ENCODE measurements around the gene NDST1. TPM values are rescaled to one million over a fixed set of nuclear protein-coding genes. Genes with fewer than 3 reads are reported as not detected.

NDST1 gene
- total and polyA plus RNA-seq, 2 of the 8 experiments (the other 6 are each of a cell fraction or from before 2014, with no cell fraction given) = 27.0 to 72.0 TPM

DNA sequence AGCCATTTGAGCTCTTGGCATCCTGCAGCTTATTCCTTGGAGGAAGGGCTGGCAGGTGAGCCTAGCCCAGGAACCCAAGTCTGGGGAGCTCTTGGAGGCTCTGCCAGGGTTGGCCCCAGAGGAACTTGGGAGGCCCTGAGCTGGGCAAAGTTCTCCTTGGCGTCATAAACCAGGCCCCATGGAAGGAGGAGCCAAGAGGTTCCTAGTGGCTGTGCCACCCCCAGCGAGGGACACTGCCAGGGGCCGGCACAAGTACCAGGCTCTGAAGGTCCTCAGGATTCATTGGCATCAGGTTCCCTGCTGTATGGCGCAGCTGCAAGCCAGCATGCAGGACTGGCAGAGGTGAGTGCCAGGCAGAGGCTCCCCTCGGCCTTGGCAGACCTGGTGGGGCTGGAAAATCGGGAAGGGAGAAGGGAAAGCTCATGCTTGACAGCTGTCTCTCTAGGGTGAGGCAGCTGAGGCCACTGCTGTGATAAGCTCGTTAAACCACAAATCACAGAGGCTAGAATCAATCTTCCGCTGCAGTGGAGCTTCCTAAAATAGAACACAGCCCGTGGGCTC, 77.9 kb downstream of the NDST1 start:
- no peak overlapping the region for H3K18ac ChIP-seq (ENCODE audit: extremely low read depth, low read length)
- no peaks in the 10 kb centered on the region for H4K20me1 ChIP-seq (replicated peaks in 1 of 2; ENCODE audit: control insufficient read depth in 1 of 2, insufficient read depth in 2 of 2, low read length in 2 of 2)
- no peak overlapping the region for H3K4ac ChIP-seq (replicated peaks; ENCODE audit: insufficient read length, low read depth, low read length)
- H3K79me2 ChIP-seq (ENCODE audit: control insufficient read depth in 1 of 2, insufficient read depth in 2 of 2, low read length in 2 of 2) = no peaks in the 10 kb centered on the region
- H4K8ac ChIP-seq (ENCODE audit: extremely low read depth, insufficient read depth, low read length) = no peak overlapping the region
- H2BK20ac ChIP-seq (ENCODE audit: low read length) = no peak overlapping the region
- no peak overlapping the region for H4K5ac ChIP-seq (ENCODE audit: insufficient read length, low read depth, low read length)
- CTCF ChIA-PET (ENCODE audit: partially characterized antibody) = interaction anchor here (0.5 to 5.7 kb wide), 15 partner anchors 11 to 198 kb away, joined by 3 to 47 read pairs (median 3); no protein-coding TSS in a partner anchor
- no peak overlapping the region for H2BK12ac ChIP-seq (ENCODE audit: low read depth, low read length)
- H2BK120ac ChIP-seq (replicated peaks; ENCODE audit: low read depth, low read length) = no peak overlapping the region
- H3K56ac ChIP-seq (replicated peaks; ENCODE audit: insufficient read length, low read depth, low read length) = no peak overlapping the region
- H2BK15ac ChIP-seq (ENCODE audit: low read length) = no peak overlapping the region
- DNase-seq (ENCODE audit: low read depth in 1 of 2, low spot score in 2 of 2) (no peak), FAIRE-seq (no peak)
- no peaks in the 10 kb centered on the region for H3K27me3 ChIP-seq (replicated peaks in 1 of 4; ENCODE audit: control insufficient read depth in 3 of 4, extremely low read depth in 1 of 4, insufficient read depth in 3 of 4, low read length in 3 of 4)
- no peak overlapping the region for H3K14ac ChIP-seq (ENCODE audit: insufficient read length)
- 90% methylated on average over 9 of the region's 9 CpGs; no CpG with 5 or more reads in 1 of the 2 experiments for WGBS, 2 experiments (ENCODE audit: extremely low coverage in 1 of 2, insufficient coverage in 1 of 2, insufficient read length in 1 of 2, insufficient replicate concordance in 2 of 2, low coverage in 1 of 2, low lambda C conversion rate in 2 of 2, missing lambda C conversion rate in 1 of 2)
- H3K4me1 ChIP-seq (replicated peaks in 1 of 4; ENCODE audit: control insufficient read depth in 3 of 4, insufficient read depth in 4 of 4, low read length in 3 of 4) = peaks cover 0 to 3% (median 1%) of the 10 kb centered on the region in 4 experiments; a peak in 6 of 7 replicates
- POLR2A ChIA-PET (ENCODE audit: partially characterized antibody) = interaction anchor here (0.7 kb wide), 1 partner anchor 10 kb away, joined by 3 read pairs; no protein-coding TSS in a partner anchor
- no peak overlapping the region for H3K9ac ChIP-seq (replicated peaks in 1 of 4; ENCODE audit: extremely low read depth in 1 of 4, low read depth in 3 of 4, low read length in 3 of 4)
- H3K4me3 ChIP-seq (ENCODE audit: extremely low read depth in 1 of 4, insufficient read depth in 2 of 4, low read depth in 3 of 4, low read length in 4 of 4) = no peak overlapping the region
- H3K23me2 ChIP-seq (ENCODE audit: low read depth, low read length) = peaks cover 4% of the 10 kb centered on the region; the same call in 1 of the 2 replicates
- no peaks in the 10 kb centered on the region for H3K36me3 ChIP-seq (ENCODE audit: control insufficient read depth in 2 of 4, insufficient read depth in 4 of 4, low read length in 3 of 4)
- no peak overlapping the region for H2AFZ ChIP-seq (ENCODE audit: low read length)
- no peak overlapping the region for H3K23ac ChIP-seq (ENCODE audit: insufficient read length)
- H2AK5ac ChIP-seq (ENCODE audit: low read depth, low read length) = no peak overlapping the region
- H3K27ac ChIP-seq (ENCODE audit: low read depth, low read length) = no peak overlapping the region
- no peak overlapping the region for H2BK5ac ChIP-seq (ENCODE audit: low read depth, low read length)
- no peak overlapping the region for H3K4me2 ChIP-seq (ENCODE audit: insufficient read depth in 1 of 2, low read depth in 2 of 2, low read length in 2 of 2)
- H3K9me3 ChIP-seq (ENCODE audit: insufficient read depth in 2 of 2, low read depth in 1 of 2, low read length in 1 of 2) = no peaks in the 10 kb centered on the region
- H3K79me1 ChIP-seq (ENCODE audit: low read depth, low read length) = no peaks in the 10 kb centered on the region
- H4K91ac ChIP-seq (replicated peaks; ENCODE audit: insufficient read length, low read length) = no peak overlapping the region
- no peak for TF ChIP-seq KDM1A (IDR thresholded peaks at IDR 0.05; ENCODE audit: borderline replicate concordance, low read length)
